Measurements from ENCODE around the gene MESP1.
A peak's percentile ranks its signal among the peaks of the same experiment; 100 is the strongest.
"Not testable (repeated sequence)": the region's sequence is repeated elsewhere in the genome, so short reads cannot be mapped to it uniquely, and the experiment has no call there.

Gene MESP1

GRCh38 chr15:89750560-89751542 is at the start of gene MESP1:
TSS of gene MESP1 (minus strand) at chr15:89751249. CDS start at chr15:89751231, 18 bp downstream.
- DNase-seq: peak; percentile 76

GRCh38 chr15:89799918-89800498 is 49.0 kb upstream of the MESP1 start:
- DNase-seq: no peak

GRCh38 chr15:89799011-89799911 is 48.2 kb upstream of the MESP1 start:
- DNase-seq: no peak

- DNase-seq: no peak
Measured at GRCh38 chr15:89797678-89798201, 46.7 kb upstream of the MESP1 start.

- no peak for DNase-seq
Measured at GRCh38 chr15:89795996-89796395, 44.9 kb upstream of the MESP1 start.

GRCh38 chr15:89794627-89795241 is 43.7 kb upstream of the MESP1 start:
- no peak for DNase-seq

- no peak for DNase-seq
Measured at GRCh38 chr15:89792106-89792805, 41.2 kb upstream of the MESP1 start.

- DNase-seq: no peak
Measured at GRCh38 chr15:89790661-89791060, 39.6 kb upstream of the MESP1 start.

GRCh38 chr15:89790206-89790605 is 39.2 kb upstream of the MESP1 start:
- DNase-seq: no peak

GRCh38 chr15:89788585-89788984 is 37.5 kb upstream of the MESP1 start:
- not testable (repeated sequence) for DNase-seq

- DNase-seq: no peak
Measured at GRCh38 chr15:89787944-89788343, 36.9 kb upstream of the MESP1 start.

GRCh38 chr15:89785774-89786140 is 34.7 kb upstream of the MESP1 start:
- no peak for DNase-seq

- DNase-seq: no peak
Measured at GRCh38 chr15:89785064-89785773, 34.2 kb upstream of the MESP1 start.

GRCh38 chr15:89784686-89784960 is 33.6 kb upstream of the MESP1 start:
- DNase-seq: no peak

GRCh38 chr15:89783861-89784685 is 33.0 kb upstream of the MESP1 start:
- no peak for DNase-seq

GRCh38 chr15:89783111-89783860 is 32.2 kb upstream of the MESP1 start:
- no peak for DNase-seq

GRCh38 chr15:89782619-89782950 is 31.5 kb upstream of the MESP1 start:
- not testable (repeated sequence) for DNase-seq

GRCh38 chr15:89781891-89782618 is 31.0 kb upstream of the MESP1 start:
- no peak for DNase-seq

- no peak for DNase-seq
Measured at GRCh38 chr15:89781055-89781454, 30.0 kb upstream of the MESP1 start.
